AG10803 (cell line): ENCODE measurements around the gene RAPGEF6.

Experiments used
- DNase-seq: peaks from one replicate; pipeline ENCODE4 v3.0.0; 2010; ENCODE audit warnings: low read depth
- H3K4me3 ChIP-seq: 2 replicates; pipeline ENCODE4 v1.5.1; 2011; ENCODE audit warnings: mild to moderate bottlenecking, low read length, control low read depth
- CTCF ChIP-seq: conservative IDR thresholded peaks from 2 replicates; pipeline ENCODE4 v1.5.1; 2011; ENCODE audit warnings: mild to moderate bottlenecking, low read length, control low read depth, inconsistent platforms

RAPGEF6 gene

DNA sequence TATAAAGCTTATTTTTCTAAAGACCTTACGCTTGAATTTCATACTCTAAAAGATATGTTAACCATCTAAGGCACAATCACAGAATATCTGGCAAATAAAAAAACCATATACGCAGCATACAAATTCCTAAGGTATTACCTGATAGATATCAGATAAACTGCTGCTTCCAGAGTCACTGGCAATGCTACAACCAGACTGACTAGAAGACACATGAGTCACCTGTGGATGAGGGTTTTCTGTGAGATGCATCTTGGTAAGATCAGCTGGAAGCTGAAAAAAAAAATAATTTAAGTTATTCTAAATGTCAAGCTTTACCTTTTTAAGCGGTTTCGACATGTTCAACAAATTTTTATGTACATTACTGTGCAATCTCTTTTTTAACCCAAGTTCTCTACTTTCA is 113.8 kb downstream of the RAPGEF6 start:
- no peak for TF ChIP-seq CTCF
- peak; percentile 28 for DNase-seq

DNA sequence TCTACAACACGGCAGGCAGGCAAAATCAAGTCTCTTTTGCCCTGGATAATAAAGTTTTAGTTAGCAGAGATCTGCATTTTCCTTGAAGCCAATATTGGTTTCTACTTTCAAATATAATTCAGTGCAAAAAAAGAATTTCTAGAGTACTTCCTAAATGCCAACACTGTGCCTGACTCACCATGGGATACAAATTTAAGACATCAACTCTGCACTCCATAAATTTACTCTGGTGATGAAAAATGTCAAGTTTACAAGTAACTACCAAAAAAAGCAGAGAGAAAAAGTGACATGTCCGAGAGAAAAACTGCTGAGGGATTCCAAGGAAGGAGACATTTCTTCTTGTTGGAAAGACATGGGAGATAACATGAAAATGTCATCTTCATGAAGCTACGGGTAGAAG is 119.7 kb downstream of the RAPGEF6 start:
- H3K4me3 ChIP-seq: no peak overlapping the region
- no peak for TF ChIP-seq CTCF

More for the DNA sequence above, 113.8 kb downstream of the RAPGEF6 start:
- H3K4me3 ChIP-seq: no peak overlapping the region

GRCh38 chr5:131514316-131515283 is 120.4 kb downstream of the RAPGEF6 start:
- TF ChIP-seq CTCF: 0 out of 2 replicates have a peak, but pooled peaks have one; percentile 10
- no peak for DNase-seq
- no peak overlapping the region for H3K4me3 ChIP-seq

More for the DNA sequence above, 119.7 kb downstream of the RAPGEF6 start:
- no peak for DNase-seq

DNA sequence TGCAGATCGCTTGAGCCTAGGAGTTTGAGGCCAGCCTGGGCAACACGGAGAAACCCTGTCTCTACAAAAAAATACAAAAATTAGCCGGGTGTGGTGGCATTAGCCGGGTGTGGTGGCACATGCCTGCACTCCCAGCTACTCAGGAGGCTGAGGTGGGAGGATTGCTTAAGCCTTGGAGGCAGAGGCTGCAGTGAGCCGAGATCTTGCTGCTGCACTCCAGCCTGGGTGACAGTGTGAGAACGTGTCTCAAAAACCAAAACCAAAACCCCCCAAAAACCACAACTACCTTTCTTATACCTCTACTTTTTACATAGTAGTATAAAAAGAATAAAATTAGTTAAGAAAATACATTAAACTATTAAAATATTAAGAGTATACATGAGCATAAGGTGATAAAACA is 121.2 kb downstream of the RAPGEF6 start:
- TF ChIP-seq CTCF: no peak
- DNase-seq: no peak
- no peak overlapping the region for H3K4me3 ChIP-seq

- no peak overlapping the region for H3K4me3 ChIP-seq
- no peak for DNase-seq
- no peak for TF ChIP-seq CTCF
Observed at GRCh38 chr5:131511934-131512333, 123.1 kb downstream of the RAPGEF6 start.

GRCh38 chr5:131509801-131510200 is 125.2 kb downstream of the RAPGEF6 start:
- H3K4me3 ChIP-seq: no peak overlapping the region
- no peak for TF ChIP-seq CTCF
- DNase-seq: no peak

- TF ChIP-seq CTCF: no peak
- H3K4me3 ChIP-seq: no peak overlapping the region
- no peak for DNase-seq
Observed at GRCh38 chr5:131505237-131505908, 129.7 kb downstream of the RAPGEF6 start.
